Adrenal gland (tissue), 12 donors: ENCODE results near the gene CWC22. TPM values are rescaled to one million over a fixed set of nuclear protein-coding genes. Genes with fewer than 3 reads are reported as not detected.

Experiments used
- DNase-seq, 7 donors: peaks; one replicate each; pipeline ENCODE4 v3.0.0-alpha.2; 2019 to 2020
- H3K27ac ChIP-seq, 5 donors: fragments of 200-600 bp; sonication (generic) in 4 of 5; 1 replicate in 3 of 5; 2 replicates in 2 of 5; pipeline versions ENCODE4 v1.5.1 to v1.8.0; 2016 to 2020; ENCODE audit warnings: mild to moderate bottlenecking in 1 of 5
- H3K27me3 ChIP-seq: fragments of 200-600 bp; 2 replicates; pipeline ENCODE4 v1.8.0; 2021
- H3K36me3 ChIP-seq, 2 donors: fragments of 200-600 bp; replicated peaks in 1 of 2; 1 replicate in 1 of 2; 2 replicates in 1 of 2; pipeline versions ENCODE4 v1.5.1 to v1.8.0; 2018 to 2022
- H3K4me1 ChIP-seq, 2 donors: fragments of 200-600 bp; replicated peaks in 1 of 2; 1 replicate in 1 of 2; 2 replicates in 1 of 2; pipeline versions ENCODE4 v1.5.1 to v1.8.0; 2018 to 2021
- H3K4me3 ChIP-seq, 4 donors: fragments of 200-600 bp; sonication (generic) in 3 of 4; one replicate each; pipeline ENCODE4 v1.5.1; 2016 to 2018
- H3K9me3 ChIP-seq, 3 donors: fragments of 200-600 bp; sonication (generic) in 1 of 3; replicated peaks in 1 of 3; 1 replicate in 2 of 3; 2 replicates in 1 of 3; pipeline versions ENCODE4 v1.5.1 to v1.8.0; 2016 to 2021
- CTCF ChIP-seq, 6 experiments: fragments of 450-650 bp in 4 of 6; fragments of 200-600 bp in 2 of 6; sonication (generic) in 1 of 6; IDR thresholded peaks; 1 replicate in 5 of 6; 2 replicates in 1 of 6; pipeline versions ENCODE4 v1.5.1 to v1.8.0; 2016 to 2021; ENCODE audit warnings: antibody characterized with exemption in 6 of 6, mild to moderate bottlenecking in 2 of 6, moderate library complexity in 1 of 6
- POLR2A ChIP-seq, 2 donors: fragments of 450-650 bp; IDR thresholded peaks; one replicate each; pipeline ENCODE4 v1.6.1; 2017; ENCODE audit warnings: antibody characterized with exemption in 2 of 2, mild to moderate bottlenecking in 2 of 2, moderate library complexity in 1 of 2
- WGBS, 4 donors: extraction: QIAGEN DNeasy Blood & Tissue Kit in 2 of 4; methylation state at CpG; one replicate each; pipeline versions ENCODE4 v1.1.5 to v1.1.7; 2013 to 2017; 5-methylcytosine and 5-hydroxymethylcytosine counted together
- intact Hi-C, 2 donors: fragments of 100-400 bp; cut with DNase I; formaldehyde crosslinking; loops; one replicate each; pipeline versions ENCODE4 v1.14.1 to v1.15.0; 2022 to 2023
- polyA plus RNA-seq, 3 donors: library from polyadenylated mRNA; stranded (reverse); fragments of 200-250 nt in 2 of 3; fragments of 350-450 nt in 1 of 3; fragmentation: Illumina TruSeq in 1 of 3; extraction: RNeasy Lipid Tissue Mini Kit (QIAGEN cat#74804) in 1 of 3; gene quantifications; one replicate each; pipeline ENCODE4 v1.2.3, GENCODE V29; 2013 to 2014
- total RNA-seq, 9 donors: library from RNA; depleted of rRNA in 4 of 9; stranded (reverse); fragments of >200 nt in 4 of 9; fragments of 120-200 nt in 1 of 9; fragmentation: NEBNext Ultra II Directional in 1 of 9; extraction: Animal tissue kit (Norgen Biotek cat#: 25700) in 1 of 9; gene quantifications; one replicate each; pipeline versions ENCODE4 v1.1.0 to v1.2.4, GENCODE V29; 2013 to 2023
- donor health status: healthy with polysubstance abuse.
- donor health status: Bipolar disorder and iron deficiency.
- donor health status: DM: yes; HTN: yes; CAD: no.
- donor health status: DM: no; HTN: no; CAD: no.
- donor health status: DM: no; HTN: no; CAD: no.
- donor health status: DM: yes; HTN: yes; CAD: no.

Gene CWC22
- total and polyA plus RNA-seq, 12 donors, result 9.2 to 22.0 (median 14.9) TPM

GRCh38 chr2:180048251-180048650, 41.2 kb upstream of the CWC22 start:
- H3K27ac ChIP-seq, result no peak overlapping the region
- no peaks in the 10 kb centered on the region for H3K27me3 ChIP-seq
- H3K9me3 ChIP-seq, result no peaks in the 10 kb centered on the region
- no peaks in the 10 kb centered on the region for H3K4me1 ChIP-seq
- H3K4me3 ChIP-seq, result no peak overlapping the region
- H3K36me3 ChIP-seq, result no peaks in the 10 kb centered on the region
- 86 to 89% (median 88%) methylated on average over 1 of the region's 1 CpG for WGBS, 4 donors
- TF ChIP-seq POLR2A (IDR thresholded peaks at IDR 0.05), result no peak
- intact Hi-C loops, result no loop called here
- DNase-seq, result no peak

- no peaks in the 10 kb centered on the region for H3K36me3 ChIP-seq
- intact Hi-C loops, result no loop called here
- no peaks in the 10 kb centered on the region for H3K4me1 ChIP-seq
- H3K4me3 ChIP-seq, result no peak overlapping the region
- TF ChIP-seq CTCF (IDR thresholded peaks at IDR 0.05) (no peak), POLR2A (IDR thresholded peaks at IDR 0.05) (no peak)
- no peak overlapping the region for H3K27ac ChIP-seq
- H3K9me3 ChIP-seq, result no peaks in the 10 kb centered on the region
- H3K27me3 ChIP-seq, result no peaks in the 10 kb centered on the region
- no peak for DNase-seq
Measured at GRCh38 chr2:180046776-180047175, 39.7 kb upstream of the CWC22 start.

GRCh38 chr2:180046202-180046601, 39.1 kb upstream of the CWC22 start:
- H3K4me3 ChIP-seq, result no peak overlapping the region
- WGBS, 4 donors, result 58 to 85% (median 71%) methylated on average over 1 of the region's 1 CpG
- no peaks in the 10 kb centered on the region for H3K9me3 ChIP-seq
- H3K27me3 ChIP-seq, result no peaks in the 10 kb centered on the region
- no peaks in the 10 kb centered on the region for H3K36me3 ChIP-seq
- TF ChIP-seq POLR2A (IDR thresholded peaks at IDR 0.05), result no peak
- no peak for TF ChIP-seq CTCF (IDR thresholded peaks at IDR 0.05)
- H3K4me1 ChIP-seq, result no peaks in the 10 kb centered on the region
- intact Hi-C loops, result no loop called here
- no peak overlapping the region for H3K27ac ChIP-seq
- DNase-seq, result no peak

- Histone ChIP-seq H3K36me3 (no peaks in the 10 kb centered on the region), H3K27me3 (peaks cover 4% of the 10 kb centered on the region), H3K4me1 (no peaks in the 10 kb centered on the region), H3K4me3 (no peak overlapping the region), H3K9me3 (no peaks in the 10 kb centered on the region), H3K27ac (no peak overlapping the region)
- 63 to 81% (median 74%) methylated on average over 1 of the region's 1 CpG for WGBS, 4 donors
- TF ChIP-seq CTCF (IDR thresholded peaks at IDR 0.05), result no peak
- no peak for TF ChIP-seq POLR2A (IDR thresholded peaks at IDR 0.05)
- intact Hi-C loops, result no loop called here
- DNase-seq, result no peak
Measured at GRCh38 chr2:180040146-180040925, 33.2 kb upstream of the CWC22 start.

GRCh38 chr2:180038997-180039396, 31.9 kb upstream of the CWC22 start:
- intact Hi-C loops, result no loop called here
- Histone ChIP-seq H3K27me3 (peaks cover 4% of the 10 kb centered on the region), H3K9me3 (no peaks in the 10 kb centered on the region), H3K4me3 (no peak overlapping the region), H3K36me3 (no peaks in the 10 kb centered on the region), H3K4me1 (no peaks in the 10 kb centered on the region), H3K27ac (no peak overlapping the region)
- DNase-seq, result no peak
- no peak for TF ChIP-seq CTCF (IDR thresholded peaks at IDR 0.05)
- TF ChIP-seq POLR2A (IDR thresholded peaks at IDR 0.05), result no peak
- WGBS, 4 donors, result 57 to 66% (median 60%) methylated on average over 2 of the region's 2 CpGs
